ENCODE data around the gene SLC4A3. TPM values are rescaled to one million over a fixed set of nuclear protein-coding genes. Genes with fewer than 3 reads are reported as not detected.

The SLC4A3 gene
- total and polyA plus RNA-seq, 12 donors = 197 to 671 (median 370) TPM

DNA sequence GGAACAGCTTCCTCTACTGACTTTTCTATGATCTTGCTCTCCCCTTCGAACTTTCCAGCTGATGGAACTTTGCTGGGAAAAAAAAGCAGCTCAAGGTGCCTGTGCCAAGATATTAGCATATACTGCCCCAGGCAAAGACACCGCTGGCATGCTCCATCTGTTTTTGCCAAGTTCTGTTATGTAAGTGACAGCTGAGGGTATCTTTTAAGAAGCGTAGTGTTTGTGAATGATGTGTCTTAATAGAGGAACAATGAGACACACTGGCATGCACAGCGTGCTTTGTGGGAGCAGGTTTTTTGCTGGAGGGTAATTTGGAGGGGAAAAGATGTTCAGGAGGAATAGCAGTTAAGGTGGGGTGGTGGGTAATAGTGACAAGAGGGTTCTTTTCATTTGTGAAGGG, 47.8 kb downstream of the SLC4A3 start:
- ATAC-seq (peak in 6 of 8 donors; percentile 45 to 80 (median 63)), DNase-seq (no peak)
- TF ChIP-seq, protein P1, sequence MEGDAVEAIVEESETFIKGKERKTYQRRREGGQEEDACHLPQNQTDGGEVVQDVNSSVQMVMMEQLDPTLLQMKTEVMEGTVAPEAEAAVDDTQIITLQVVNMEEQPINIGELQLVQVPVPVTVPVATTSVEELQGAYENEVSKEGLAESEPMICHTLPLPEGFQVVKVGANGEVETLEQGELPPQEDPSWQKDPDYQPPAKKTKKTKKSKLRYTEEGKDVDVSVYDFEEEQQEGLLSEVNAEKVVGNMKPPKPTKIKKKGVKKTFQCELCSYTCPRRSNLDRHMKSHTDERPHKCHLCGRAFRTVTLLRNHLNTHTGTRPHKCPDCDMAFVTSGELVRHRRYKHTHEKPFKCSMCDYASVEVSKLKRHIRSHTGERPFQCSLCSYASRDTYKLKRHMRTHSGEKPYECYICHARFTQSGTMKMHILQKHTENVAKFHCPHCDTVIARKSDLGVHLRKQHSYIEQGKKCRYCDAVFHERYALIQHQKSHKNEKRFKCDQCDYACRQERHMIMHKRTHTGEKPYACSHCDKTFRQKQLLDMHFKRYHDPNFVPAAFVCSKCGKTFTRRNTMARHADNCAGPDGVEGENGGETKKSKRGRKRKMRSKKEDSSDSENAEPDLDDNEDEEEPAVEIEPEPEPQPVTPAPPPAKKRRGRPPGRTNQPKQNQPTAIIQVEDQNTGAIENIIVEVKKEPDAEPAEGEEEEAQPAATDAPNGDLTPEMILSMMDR (IDR thresholded peaks at IDR 0.05) = no peak
- intact Hi-C loops (cut with DNase I) = no loop called here
- Histone ChIP-seq H3K27me3 (peaks cover 0 to 7% (median 0%) of the 10 kb centered on the region in 7 donors), H3K4me3 (no peak overlapping the region), H3K4me1 (peaks cover 0 to 11% (median 0%) of the 10 kb centered on the region in 9 donors), H3K27ac (no peak overlapping the region), H3K9me3 (no peaks in the 10 kb centered on the region), H3K36me3 (no peaks in the 10 kb centered on the region)
- 41 to 49% methylated on average over 4 of the region's 4 CpGs for WGBS, 2 donors

DNA sequence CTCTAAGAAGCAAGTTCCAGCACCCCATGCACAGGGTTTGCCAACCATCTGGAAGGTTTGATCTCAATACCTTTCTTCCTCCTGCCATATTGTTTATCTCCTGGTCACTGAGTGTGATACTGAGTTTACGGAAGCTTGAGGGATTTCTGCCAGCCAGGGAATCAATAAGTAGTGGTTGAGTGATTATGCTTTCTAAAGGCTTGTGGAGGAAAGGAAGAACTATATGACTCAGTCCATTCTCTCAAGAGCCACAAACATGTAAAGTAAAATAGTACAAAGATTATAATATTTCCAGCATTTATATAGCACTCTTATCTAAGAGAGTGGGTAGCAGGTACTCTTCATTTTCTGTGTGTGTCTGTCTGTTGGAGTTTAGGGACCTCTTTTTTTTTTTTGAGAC, 49.2 kb downstream of the SLC4A3 start:
- Histone ChIP-seq H3K9me3 (no peaks in the 10 kb centered on the region), H3K4me1 (peaks cover 0 to 11% (median 3%) of the 10 kb centered on the region in 9 donors), H3K27ac (no peak overlapping the region), H3K36me3 (no peaks in the 10 kb centered on the region), H3K4me3 (no peak overlapping the region), H3K27me3 (peaks cover 0 to 7% (median 0%) of the 10 kb centered on the region in 7 donors)
- DNase-seq (no peak), ATAC-seq (no peak)
- intact Hi-C loops (cut with DNase I) = no loop called here
- 85 to 92% methylated on average over 1 of the region's 1 CpG for WGBS, 2 donors
- TF ChIP-seq, protein P1 (IDR thresholded peaks at IDR 0.05) = no peak

DNA sequence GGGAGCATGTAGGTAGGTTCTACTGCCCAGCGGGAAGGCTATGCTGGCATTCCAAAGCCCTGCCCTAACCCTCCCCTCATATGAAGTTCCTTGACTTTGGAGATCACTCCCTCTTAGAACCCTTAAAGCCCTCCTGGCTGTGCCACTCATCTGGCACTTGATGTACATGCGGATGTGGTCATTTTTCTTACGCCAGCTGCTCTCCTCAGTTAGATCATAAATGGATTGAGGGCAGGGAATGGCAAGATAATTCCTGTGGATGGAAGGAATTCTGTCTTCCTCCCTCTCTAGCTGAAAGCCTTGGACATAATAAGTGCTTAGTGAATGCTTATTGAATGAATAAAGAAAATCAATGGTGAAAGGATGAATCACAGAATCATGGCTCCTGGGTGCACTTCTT, 51.6 kb downstream of the SLC4A3 start:
- 75 to 97% methylated on average over 3 of the region's 3 CpGs for WGBS, 2 donors
- no peaks in the 10 kb centered on the region for H3K36me3 ChIP-seq
- no peaks in the 10 kb centered on the region for H3K9me3 ChIP-seq
- DNase-seq (no peak), ATAC-seq (no peak)
- H3K27ac ChIP-seq = no peak overlapping the region
- TF ChIP-seq, protein P1 (IDR thresholded peaks at IDR 0.05) = no peak
- H3K27me3 ChIP-seq = peaks cover 0 to 7% (median 0%) of the 10 kb centered on the region in 7 donors
- intact Hi-C loops (cut with DNase I) = no loop called here
- no peak overlapping the region for H3K4me3 ChIP-seq
- H3K4me1 ChIP-seq = peaks cover 0 to 17% (median 3%) of the 10 kb centered on the region in 9 donors

DNA sequence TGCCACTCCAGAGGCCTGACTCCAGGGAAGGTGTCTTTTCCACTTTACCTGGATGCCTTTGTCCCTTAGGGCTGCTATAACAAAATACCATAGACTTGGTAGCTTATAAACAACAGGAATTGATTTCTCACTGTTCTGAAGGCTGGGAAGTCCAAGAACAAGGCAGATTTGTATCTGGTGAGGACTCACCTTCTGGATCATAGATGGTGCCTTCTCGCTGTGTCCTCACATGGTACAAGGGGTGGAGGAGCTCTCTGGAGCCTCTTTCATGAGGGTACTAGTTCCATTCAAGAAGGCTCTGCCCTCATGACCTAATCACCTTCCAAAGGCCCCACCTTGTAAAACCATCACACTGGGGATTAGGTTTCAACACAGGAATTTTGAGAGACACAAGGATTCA, 52.1 kb downstream of the SLC4A3 start:
- TF ChIP-seq, protein P1 (IDR thresholded peaks at IDR 0.05) = no peak
- 95 to 96% methylated on average over 1 of the region's 1 CpG for WGBS, 2 donors

More for the DNA sequence above, 52.1 kb downstream of the SLC4A3 start:
- ATAC-seq = no peak
- DNase-seq = no peak
- Histone ChIP-seq H3K36me3 (no peaks in the 10 kb centered on the region), H3K9me3 (no peaks in the 10 kb centered on the region), H3K27me3 (peaks cover 0 to 7% (median 0%) of the 10 kb centered on the region in 7 donors), H3K4me1 (peaks cover 0 to 17% (median 3%) of the 10 kb centered on the region in 9 donors), H3K27ac (no peak overlapping the region), H3K4me3 (no peak overlapping the region)
- intact Hi-C loops (cut with DNase I) = no loop called here
